Mammary epithelial cell (primary cell): ENCODE results near the gene ANO1.

Experiments
- CTCF ChIP-seq, 2 donors: IDR thresholded peaks in 1 of 2; conservative IDR thresholded peaks in 1 of 2; 2 replicates each; pipeline ENCODE4 v1.5.1; 2011 to 2012; ENCODE audit warnings: inconsistent platforms in 2 of 2, low read length in 2 of 2, mild to moderate bottlenecking in 2 of 2, control low read depth in 1 of 2, low read depth in 1 of 2; ENCODE audit not compliant: insufficient read depth in 1 of 2; ENCODE audit errors: extremely low read depth in 1 of 2
- EZH2 ChIP-seq: IDR thresholded peaks from 2 replicates; pipeline ENCODE4 v1.6.1; 2012; ENCODE audit warnings: low read length, inconsistent platforms, borderline replicate concordance

DNA sequence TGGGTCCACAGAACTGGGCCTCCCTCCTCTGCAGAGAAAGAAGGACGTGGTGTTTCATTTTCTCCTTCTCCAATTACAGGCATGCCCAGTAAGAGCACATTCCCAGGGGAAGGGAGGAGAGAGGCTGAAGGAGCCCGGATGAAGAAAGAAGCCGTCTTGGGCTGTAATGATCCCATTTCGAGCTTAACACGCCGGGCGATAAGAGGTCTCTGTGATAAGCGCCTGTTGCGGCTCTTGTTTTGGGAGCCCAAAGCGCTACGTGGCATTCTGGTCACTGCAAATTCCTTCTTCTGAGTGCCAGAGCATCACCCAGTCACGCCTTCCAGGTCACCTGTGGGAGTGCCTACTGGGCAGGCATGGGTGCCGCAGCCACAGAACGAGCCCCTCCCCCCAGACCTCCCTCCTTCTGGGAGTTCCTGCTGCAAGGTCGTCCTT lies 57.5 kb downstream of the ANO1 start:
- TF ChIP-seq CTCF (conservative IDR thresholded peaks at IDR 0.05 in 1 of 2, IDR thresholded peaks at IDR 0.05 in 1 of 2; ENCODE audit: extremely low read depth in 1 of 2, insufficient read depth in 1 of 2, low read depth in 1 of 2, low read length in 2 of 2) (no peak), EZH2 (no peak)
